Uterus (tissue), 2 donors: Measurements from ENCODE around the gene LPP.

Source experiments
- POLR2A ChIP-seq, 2 donors: fragments of 450-650 bp; IDR thresholded peaks; one replicate each; pipeline ENCODE4 v1.6.1; 2016; ENCODE audit warnings: antibody characterized with exemption in 2 of 2, mild to moderate bottlenecking in 1 of 2, moderate library complexity in 1 of 2
- TF ChIP-seq, protein P1 (sequence below), 4 experiments: fragments of 200-600 bp in 2 of 4; fragments of 450-650 bp in 2 of 4; sonication (generic) in 2 of 4; IDR thresholded peaks; one replicate each; pipeline ENCODE4 v1.5.1; 2016 to 2019; ENCODE audit warnings: antibody characterized with exemption in 4 of 4, mild to moderate bottlenecking in 2 of 4, moderate library complexity in 1 of 4

DNA sequence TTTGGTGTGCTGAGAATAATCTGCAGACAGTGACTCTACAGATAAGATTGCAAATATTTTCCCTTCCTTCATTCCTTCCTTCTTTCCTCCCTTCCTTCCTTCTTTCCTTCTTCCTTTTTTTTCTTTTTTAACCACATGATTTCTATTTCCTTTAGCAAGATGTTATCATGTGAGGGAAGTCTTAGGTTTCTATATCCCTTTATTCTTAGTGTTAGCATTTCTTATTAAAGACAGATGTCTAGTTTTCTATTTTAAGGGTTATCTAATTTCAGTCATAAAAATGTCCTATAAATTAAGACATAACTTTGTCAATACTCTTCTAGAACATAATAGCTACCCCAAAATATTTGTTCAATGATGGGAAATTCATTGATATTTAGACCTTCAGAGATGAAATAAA lies 470.9 kb downstream of the LPP start:
- TF ChIP-seq, protein P1, sequence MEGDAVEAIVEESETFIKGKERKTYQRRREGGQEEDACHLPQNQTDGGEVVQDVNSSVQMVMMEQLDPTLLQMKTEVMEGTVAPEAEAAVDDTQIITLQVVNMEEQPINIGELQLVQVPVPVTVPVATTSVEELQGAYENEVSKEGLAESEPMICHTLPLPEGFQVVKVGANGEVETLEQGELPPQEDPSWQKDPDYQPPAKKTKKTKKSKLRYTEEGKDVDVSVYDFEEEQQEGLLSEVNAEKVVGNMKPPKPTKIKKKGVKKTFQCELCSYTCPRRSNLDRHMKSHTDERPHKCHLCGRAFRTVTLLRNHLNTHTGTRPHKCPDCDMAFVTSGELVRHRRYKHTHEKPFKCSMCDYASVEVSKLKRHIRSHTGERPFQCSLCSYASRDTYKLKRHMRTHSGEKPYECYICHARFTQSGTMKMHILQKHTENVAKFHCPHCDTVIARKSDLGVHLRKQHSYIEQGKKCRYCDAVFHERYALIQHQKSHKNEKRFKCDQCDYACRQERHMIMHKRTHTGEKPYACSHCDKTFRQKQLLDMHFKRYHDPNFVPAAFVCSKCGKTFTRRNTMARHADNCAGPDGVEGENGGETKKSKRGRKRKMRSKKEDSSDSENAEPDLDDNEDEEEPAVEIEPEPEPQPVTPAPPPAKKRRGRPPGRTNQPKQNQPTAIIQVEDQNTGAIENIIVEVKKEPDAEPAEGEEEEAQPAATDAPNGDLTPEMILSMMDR (IDR thresholded peaks at IDR 0.05), result no peak
- TF ChIP-seq POLR2A (IDR thresholded peaks at IDR 0.05), result no peak
